Left colon (tissue), 2 donors: ENCODE measurements around the gene PDS5B. TPM values are rescaled to one million over a fixed set of nuclear protein-coding genes. Genes with fewer than 3 reads are reported as not detected.

Experiments
- ATAC-seq: fragments of 200-7000 bp; cut with Tn5 transposase; one replicate; pipeline ENCODE4 v1.9.1; 2020; ENCODE audit warnings: mild to moderate bottlenecking, moderate library complexity
- DNase-seq, 2 donors: peaks; one replicate each; pipeline ENCODE4 v3.0.0-alpha.2; 2020
- intact Hi-C, 2 donors: fragments of 100-400 bp; cut with DNase I in 1 of 2; cut with micrococcal nuclease in 1 of 2; formaldehyde crosslinking; loops; one replicate each; pipeline versions ENCODE4 v1.11.2 to v1.14.0; 2022; cut with DNase I, micrococcal nuclease
- total RNA-seq, 2 donors: library from RNA; stranded (reverse); fragmentation: NEBNext Ultra II Directional; extraction: Animal tissue kit (Norgen Biotek cat#: 25700); gene quantifications; one replicate each; pipeline ENCODE4 v1.2.1, GENCODE V29; 2021
- donor health status: DM: no; HTN: no; CAD: no.
- donor health status: DM: yes; HTN: yes; CAD: no.

The PDS5B gene
- total RNA-seq, 2 donors from 2014 or later = 29.2 to 29.7 TPM

DNA sequence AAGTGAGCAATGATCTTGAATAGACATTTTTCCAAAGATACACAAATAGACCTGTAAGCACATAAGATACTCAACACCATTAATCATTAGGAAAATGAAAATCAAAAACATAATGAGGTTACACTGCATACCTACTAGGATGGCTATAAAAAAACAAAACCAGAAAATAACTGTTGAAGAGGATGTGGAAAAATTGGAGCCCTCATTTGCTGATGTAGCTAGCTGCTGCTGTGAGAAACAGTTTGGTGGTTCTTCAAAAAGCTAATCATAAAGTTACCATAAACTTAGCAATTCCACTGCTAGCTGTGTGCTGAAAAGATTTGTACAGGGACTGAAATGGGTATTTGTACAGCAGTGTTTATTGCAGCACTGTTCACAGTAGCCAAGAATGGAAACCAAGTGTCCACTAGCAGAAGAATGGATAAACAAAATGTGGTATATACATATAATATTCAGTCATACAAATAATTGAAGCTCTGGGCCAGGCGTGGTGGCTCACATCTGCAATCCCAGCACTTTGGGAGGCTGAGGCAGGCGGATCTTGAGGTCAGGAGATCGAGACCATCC lies 46.2 kb downstream of the PDS5B start:
- intact Hi-C loops = no loop called here

DNA sequence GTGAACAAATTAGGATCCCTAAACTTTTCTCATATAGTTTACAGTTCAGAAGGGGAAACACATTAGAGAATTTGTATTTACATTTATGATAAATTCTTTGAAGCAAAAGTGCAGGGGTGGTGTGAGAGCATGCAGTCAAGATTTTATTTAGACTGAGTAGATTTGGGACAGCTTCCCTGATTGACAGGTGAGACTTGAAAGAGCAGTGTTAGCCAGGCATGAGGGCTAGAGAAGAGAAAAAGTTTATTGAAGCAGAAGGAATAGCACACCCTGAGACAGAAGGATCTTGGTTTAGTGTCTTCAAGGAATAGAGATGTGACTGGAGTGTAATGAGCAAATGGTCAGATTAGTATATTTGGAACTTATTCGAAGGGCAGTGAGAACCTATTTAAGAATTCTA lies 50.5 kb downstream of the PDS5B start:
- DNase-seq (no peak), ATAC-seq (no peak)
- intact Hi-C loops = no loop called here

More for the DNA sequence above, 46.2 kb downstream of the PDS5B start:
- DNase-seq (no peak), ATAC-seq (no peak)

DNA sequence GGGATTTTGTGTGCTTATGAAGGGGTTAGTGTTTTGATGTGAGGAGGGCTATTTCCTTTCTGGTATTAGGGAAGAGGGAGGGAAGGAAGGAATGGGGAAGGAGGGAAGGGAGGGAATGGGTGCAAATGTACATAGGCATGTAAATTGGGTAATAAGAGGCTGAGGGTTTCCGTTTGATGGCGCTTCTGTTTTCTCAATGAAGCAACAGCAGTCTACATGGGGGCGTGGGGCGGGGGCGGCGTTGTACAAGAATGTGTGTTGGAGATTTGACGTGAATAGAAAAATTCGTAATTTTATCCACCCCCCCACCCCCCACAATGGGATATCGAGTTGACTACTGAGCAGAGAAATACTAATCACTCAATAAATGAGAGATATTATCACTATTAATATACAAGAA lies 52.5 kb downstream of the PDS5B start:
- DNase-seq (no peak), ATAC-seq (no peak)
- intact Hi-C loops = loop anchor here in 1 of 2 donors (2.0 kb wide), 1 partner anchor 52 kb away; the partner anchor contains the start of gene PDS5B

DNA sequence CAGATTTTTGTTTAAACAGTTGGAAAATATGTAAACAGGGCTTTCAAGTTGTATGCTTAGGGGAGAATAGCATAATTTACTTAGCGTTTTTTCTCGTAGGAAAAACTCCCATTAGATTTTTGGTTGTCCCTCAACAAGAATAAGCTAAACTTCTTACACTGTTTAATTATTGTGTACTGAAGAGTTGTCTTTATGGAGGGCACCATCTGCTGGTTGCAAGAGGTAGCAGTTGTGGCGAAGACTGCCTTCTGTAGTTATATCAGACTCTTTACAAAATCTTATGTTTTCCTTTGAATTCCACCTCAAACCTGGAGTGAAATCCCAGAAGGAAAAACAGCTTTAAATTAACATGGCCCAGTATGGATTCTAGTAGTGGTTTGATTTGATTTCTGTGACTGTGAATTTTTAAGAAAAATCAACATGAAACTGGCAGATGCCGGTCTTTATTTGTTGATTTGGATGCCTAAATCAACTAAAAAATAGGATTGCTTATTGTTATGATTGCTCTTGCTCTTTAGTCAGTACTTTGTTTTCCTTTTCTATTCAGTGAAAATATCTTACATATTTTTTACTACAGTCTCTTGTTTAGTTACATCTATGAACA lies 53.4 kb downstream of the PDS5B start:
- peak; percentile 36 to 57 for DNase-seq
- intact Hi-C loops = loop anchor here in 1 of 2 donors (2.0 kb wide), 1 partner anchor 53 kb away; the partner anchor contains the start of gene PDS5B
- peak; percentile 90 for ATAC-seq

DNA sequence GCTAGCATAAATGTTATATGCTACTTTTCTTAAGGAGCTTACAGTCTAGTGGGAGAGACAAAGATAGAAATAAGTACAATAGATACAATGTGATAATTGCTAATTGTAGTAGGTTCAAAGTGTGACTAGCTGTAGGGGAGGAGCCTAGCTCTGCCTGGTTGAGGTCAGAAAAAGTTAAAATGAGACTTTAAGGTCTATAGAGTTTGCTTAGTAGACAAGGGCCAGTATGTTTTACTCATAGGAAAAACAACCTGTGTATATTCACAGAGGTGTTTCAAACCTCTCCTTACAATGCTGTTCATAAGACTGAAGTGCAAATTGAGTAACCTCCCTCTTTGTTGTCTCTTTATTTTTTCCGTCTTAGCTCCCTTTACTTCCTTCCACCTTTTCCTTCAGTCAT lies 56.1 kb downstream of the PDS5B start:
- intact Hi-C loops = no loop called here
- ATAC-seq = no peak
- DNase-seq = no peak

DNA sequence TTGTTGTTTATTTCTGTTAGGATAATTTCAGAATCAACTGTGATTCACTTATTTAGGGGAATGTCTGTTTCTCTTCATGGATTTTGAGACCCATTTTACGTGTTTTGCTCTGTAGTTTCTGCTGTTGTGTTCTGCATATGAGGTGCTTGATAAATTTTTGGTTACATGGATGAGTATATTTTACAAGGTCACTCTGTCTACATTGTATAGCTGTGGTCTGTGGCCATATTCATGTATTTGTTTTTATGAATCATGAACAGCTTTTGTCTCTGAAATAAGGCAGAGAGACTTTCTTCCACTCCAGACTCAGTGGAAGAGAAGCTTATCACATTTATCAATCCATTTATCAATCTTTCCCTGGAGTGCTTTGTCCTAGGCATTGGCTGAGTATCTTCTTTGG lies 56.6 kb downstream of the PDS5B start:
- no peak for DNase-seq
- no peak for ATAC-seq
- intact Hi-C loops = no loop called here

DNA sequence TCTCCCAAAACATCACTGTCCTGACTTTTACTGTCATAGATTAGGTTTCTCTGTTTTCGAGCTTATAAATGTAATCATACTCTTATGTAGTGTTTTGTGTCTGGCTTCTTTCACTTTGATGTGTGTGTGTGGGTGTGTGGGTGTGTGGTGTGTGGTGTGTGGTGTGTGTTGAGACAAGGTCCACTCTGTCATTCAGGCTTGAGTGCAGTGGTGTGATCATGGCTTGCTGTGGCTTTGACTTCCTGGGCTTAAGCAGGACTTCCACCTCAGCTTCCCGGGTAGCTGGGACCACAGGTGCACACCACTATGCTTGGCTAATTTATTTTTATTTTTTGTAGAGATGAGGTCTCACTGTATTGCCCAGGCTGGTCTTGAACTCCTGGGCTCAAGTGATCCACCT lies 59.6 kb downstream of the PDS5B start:
- intact Hi-C loops = loop anchor here in 1 of 2 donors (5.0 kb wide), 1 partner anchor 1081 kb away; no protein-coding TSS in a partner anchor
- ATAC-seq (no peak), DNase-seq (no peak)

DNA sequence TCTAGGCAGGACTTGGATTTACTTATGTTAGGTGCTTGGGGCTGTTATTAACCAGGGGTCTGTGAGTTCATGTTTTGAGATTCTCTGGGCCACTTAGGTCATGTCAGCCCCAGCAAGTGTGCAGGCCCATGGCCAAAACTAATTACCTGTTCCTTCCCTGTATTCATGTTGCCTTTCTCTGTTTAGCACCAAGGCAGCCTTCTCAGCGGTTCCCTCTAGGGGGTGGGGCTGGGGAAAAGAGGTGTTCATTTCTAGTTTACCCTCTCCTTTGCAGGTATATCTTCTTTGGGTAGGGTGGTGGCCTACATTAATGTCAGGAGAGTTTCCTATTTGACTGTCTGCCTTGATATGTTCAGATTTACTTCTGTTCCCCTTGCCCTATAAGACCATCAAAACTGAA lies 61.7 kb downstream of the PDS5B start:
- ATAC-seq (no peak), DNase-seq (no peak)
- intact Hi-C loops = loop anchor here in 1 of 2 donors (5.0 kb wide), 1 partner anchor 1079 kb away; no protein-coding TSS in a partner anchor

DNA sequence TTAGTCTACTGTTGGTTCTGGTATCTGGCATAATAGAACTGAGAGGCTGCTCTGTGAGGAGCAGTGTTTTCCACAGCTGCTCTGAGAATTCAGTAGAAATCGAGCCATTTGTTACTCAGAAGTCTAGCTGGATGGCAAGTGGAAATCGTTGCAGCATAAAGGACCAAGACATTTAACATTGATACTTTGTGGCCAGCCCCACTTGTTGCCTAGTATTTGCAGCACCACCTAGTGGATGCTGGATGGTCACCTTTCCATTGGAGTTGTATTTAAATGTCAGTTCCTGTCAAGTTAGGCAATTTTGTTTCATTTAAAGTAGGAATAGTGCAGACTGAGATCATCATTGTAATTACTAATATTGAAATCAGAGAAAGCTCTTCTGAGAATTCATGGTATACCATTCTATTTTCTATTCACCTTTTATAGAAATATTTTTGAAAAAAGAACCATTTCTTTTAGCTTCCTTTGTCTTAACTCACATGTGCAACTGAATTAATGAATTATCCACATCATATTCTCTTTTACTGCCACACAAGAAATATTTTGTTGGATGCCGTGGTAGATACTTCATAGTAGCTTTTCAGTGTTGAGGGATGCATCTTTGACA lies 64.6 kb downstream of the PDS5B start:
- peak; percentile 44 to 60 for DNase-seq
- intact Hi-C loops = no loop called here
- peak; percentile 88 for ATAC-seq

DNA sequence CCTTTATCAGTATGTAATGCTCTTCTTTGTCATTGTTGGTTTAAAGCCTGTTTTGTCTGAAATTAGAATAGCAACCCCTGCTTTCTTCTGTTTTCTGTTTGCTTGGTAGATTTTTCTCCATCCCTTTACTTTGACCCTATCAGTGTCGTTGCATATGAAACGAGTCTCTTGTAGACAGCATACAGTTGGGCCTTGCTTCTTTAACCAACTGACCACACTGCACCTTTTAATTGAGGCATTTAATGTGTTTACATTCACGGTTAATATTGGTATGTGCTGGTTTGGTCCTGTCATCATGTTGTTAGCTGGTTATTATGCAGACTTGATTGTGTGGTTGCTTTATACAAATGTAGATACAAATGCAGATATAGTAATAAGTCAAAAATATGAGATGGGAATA lies 71.1 kb downstream of the PDS5B start:
- intact Hi-C loops = no loop called here

DNA sequence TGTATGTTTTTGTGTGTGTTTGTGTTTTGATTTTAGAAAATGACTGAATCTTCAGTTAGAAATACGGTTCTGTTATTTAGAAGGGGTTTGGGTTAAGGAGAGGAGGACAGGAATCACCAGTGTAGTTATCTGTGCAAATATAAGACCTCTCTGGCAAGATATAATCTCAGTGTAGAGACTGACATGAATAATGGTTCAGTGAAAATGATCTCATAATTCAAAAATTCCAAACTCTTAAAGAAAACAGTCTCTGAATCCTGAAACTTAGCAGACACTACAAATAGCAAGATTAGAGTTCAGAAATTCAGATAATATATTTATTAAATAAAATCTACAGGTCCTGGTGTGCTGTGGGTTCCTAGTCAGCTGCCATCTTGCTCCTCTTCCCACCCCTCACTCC lies 73.5 kb downstream of the PDS5B start:
- no peak for DNase-seq
- intact Hi-C loops = no loop called here
- no peak for ATAC-seq

More for the DNA sequence above, 71.1 kb downstream of the PDS5B start:
- ATAC-seq (no peak), DNase-seq (no peak)

DNA sequence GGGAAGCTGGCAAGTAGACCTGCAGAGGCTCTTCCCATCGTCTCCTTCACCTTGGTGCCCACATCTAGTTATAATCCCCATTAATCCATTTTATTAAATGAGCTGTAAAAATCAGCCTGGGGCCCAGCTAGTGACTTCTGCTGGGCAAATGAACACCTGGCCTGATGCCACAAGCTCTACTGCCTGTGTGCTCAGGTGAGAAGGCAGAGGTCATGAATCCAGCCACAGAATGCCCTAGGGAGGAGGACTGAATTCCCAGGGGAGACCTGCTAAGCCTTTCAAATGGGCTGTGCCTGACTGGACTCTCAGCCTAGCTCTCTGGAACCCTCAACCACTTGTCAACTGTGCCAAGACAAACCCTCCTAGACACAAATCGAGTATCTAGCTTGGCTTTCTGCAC lies 74.0 kb downstream of the PDS5B start:
- intact Hi-C loops = no loop called here
- no peak for ATAC-seq
- DNase-seq = no peak

DNA sequence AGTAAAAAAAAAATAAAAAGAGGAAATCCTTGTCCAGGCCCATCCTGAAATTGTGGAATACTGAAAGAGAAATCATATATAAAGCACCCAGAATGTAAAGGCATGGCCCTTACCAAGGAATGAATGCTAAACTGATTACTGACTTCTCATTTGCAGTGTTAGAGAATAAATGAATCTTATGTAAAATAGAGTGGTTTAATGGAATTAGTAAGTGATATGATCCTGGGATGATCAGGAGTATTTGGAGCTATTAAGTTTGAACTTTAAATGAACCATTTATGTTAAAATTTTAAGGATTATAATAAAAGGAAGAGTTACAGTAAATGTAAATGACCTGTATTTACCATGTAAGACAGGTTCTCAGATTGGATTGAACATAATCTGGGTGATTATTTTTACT lies 75.4 kb downstream of the PDS5B start:
- ATAC-seq = no peak
- intact Hi-C loops = no loop called here
- DNase-seq = no peak

DNA sequence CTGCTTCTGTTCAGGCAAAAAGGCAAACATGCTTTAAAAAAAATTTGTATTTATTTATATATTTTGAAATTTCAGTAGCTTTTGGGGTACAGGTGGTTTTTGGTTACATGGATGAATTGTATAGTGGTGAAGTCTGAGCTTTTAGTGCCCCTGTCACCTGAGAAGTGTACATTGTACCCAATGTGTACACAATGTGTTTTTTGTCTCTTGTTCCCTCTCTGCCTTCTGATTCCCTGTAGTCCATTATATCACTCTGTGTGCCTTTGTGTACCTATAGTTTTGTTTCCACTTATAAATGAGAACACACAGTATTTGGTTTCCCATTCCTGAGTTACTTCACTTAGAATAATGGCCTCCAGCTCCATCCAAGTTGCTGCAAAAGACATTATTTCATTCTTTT lies 77.4 kb downstream of the PDS5B start:
- ATAC-seq (peak; percentile 46), DNase-seq (no peak)
- intact Hi-C loops = no loop called here

DNA sequence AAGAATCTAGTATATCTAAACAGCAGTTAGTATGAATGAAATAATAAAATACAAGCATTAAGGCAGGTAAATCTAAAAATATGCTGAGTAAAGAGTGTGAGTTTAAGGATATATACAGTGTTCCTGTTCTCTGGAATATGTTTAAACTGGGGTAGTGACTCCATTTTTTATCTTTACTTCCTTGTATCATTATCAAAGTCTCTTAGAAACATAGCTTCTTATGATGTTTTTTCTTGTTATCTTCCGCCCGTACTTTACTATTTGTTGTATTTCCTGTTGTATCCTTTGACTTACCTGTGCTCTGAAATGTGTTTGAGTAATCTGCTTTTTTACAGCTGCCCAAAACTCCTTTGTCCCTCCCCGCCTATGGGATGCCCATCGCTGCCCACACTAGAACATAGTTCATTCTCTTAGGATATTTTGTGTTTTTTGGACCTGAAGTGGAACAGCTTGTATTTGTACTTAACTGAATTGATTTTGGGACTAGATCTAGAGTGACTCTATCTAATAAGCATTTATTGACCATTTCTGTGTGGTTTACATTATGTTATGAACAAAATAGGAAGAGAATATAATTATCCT lies 80.8 kb downstream of the PDS5B start:
- DNase-seq = no peak
- ATAC-seq = peak; percentile 83
- intact Hi-C loops = no loop called here

DNA sequence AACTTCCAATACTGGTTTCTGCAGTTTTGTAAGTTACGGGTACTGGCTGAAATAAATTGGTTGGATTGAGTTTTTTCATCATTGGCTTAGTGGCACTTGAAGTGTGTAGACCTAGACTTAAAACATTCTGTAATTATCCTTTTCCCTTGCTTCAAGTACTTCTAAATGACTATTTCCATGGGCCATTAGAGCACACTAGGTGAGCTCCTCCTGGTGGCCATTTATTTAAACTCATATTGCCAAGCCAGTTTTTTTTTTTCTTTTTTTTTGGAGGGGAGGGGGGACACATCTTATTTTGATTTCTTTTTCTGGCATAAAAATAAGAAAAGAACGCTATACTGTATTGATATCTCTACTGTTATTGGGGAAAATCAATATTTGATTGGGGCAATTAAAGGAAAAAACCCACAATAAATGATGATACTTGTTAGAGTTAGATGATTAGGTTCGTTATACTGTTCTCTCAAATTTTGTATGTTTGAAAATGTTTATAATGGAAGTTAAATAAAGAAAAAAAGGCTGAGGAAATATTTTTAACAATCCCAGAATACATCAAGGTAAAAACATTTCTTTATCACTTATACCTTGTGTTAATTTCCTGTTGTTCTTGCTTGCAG lies 82.9 kb downstream of the PDS5B start:
- intact Hi-C loops = no loop called here
- peak; percentile 48 for ATAC-seq
- DNase-seq = no peak

DNA sequence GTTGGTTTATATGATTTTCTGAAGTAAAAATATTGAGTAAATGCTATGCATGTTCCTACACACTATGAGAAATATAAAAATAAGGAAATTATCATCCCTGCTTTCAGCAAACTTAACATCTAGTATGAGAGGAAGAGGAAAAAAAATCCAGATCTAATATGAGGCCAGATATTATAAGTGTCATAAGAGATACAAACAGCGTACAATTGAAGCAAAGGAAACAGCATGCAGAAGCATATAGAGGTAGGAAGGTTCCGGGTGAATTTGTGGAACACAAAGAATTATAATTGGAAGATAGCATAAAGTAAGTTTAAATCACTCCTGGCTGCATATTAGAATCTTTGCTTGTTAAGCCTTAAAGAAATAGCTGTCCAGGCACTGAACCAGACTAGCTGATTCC lies 88.3 kb downstream of the PDS5B start:
- intact Hi-C loops = no loop called here
- DNase-seq (no peak), ATAC-seq (no peak)

DNA sequence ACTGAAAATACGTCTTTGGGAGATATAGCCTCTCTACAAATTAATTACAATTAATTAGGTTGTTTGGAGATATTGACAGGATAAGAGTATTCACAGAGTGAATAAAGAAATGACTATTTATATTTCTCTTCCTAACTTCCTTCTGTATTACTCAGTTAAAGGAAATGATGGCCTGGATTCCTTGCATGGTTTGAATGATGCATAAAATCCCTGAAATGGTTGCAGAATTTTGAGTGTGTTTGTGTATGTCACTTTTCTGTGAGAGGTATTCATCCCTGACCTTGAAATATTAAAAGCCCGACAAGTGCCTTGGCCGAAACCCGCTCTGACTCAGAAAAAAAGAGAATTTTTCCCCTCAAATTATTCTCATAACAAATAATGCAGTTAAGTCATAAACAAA lies 90.0 kb downstream of the PDS5B start:
- no peak for ATAC-seq
- no peak for DNase-seq
- intact Hi-C loops = no loop called here

DNA sequence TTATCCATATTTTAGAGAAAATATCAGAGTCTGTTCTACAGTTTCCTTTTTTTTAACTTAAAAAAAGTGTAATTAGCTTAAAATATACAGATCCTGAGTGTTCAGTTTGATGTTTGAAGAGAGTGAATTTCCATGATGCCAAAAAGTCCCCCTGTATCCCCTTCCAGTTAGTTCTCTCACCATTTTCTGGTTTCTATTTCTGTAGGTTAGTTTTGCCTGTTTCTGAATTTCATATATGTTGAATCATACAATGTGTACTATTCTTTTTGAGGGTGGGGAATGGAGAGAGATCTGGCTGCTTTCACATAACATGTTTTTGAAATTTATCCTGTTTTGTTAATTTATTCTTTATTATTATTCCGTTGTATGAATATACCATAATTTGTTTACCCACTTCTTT lies 95.9 kb downstream of the PDS5B start:
- intact Hi-C loops = no loop called here
- no peak for ATAC-seq

DNA sequence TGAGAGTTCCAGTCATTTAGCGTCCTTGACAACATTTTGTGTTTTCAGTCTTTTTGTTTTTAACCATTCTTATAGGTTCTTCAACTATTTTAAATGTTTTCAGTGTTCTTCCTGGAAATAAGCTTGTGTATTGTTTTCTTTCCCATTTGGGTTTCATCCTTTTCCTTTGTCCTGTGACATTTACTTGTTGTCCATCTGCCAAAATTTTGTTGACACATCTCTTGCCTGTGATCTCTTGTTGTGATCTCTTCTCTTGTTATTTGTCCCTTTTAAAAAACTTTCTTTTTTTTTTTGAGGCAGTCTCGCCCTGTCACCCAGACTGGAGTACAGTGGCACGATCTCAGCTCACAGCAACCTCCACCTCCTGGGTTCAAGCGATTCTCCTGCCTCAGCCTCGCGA lies 96.5 kb downstream of the PDS5B start:
- DNase-seq (no peak), ATAC-seq (no peak)
- intact Hi-C loops = no loop called here

More for the DNA sequence above, 95.9 kb downstream of the PDS5B start:
- no peak for DNase-seq
